NCI-H524 treated with DMSO at 0.1 percent for 48 hours (cell line): Measurements from ENCODE around the gene TWIST2.

ENCODE experiments used
- DNase-seq: peaks from one replicate; lab custom pipeline; 2025; lab: John Stamatoyannopoulos, UW

Gene TWIST2

DNA sequence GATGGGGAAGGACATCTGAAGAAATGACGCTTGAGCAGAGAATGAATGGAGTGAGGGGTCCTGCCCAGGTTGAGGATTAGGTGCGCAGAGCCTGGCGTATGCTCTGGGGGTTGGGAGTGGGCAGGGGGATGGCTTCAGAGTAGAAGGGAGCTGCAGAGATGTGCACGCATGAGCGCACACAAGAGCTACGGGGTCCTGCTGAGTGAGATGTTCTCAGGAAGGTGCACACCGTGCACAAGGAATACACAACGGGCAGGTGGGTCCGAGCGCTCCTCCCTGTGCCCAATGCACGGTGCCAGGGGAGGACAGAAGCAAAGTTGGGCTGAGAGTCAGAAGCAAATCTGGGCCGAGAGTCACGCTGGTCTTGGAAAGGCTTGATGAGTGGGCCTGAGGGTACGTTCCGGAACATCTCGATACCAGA lies 25.5 kb downstream of the TWIST2 start:
- DNase-seq: no peak

- no peak for DNase-seq
Measured at GRCh38 chr2:238873841-238874240, 26.0 kb downstream of the TWIST2 start.

DNA sequence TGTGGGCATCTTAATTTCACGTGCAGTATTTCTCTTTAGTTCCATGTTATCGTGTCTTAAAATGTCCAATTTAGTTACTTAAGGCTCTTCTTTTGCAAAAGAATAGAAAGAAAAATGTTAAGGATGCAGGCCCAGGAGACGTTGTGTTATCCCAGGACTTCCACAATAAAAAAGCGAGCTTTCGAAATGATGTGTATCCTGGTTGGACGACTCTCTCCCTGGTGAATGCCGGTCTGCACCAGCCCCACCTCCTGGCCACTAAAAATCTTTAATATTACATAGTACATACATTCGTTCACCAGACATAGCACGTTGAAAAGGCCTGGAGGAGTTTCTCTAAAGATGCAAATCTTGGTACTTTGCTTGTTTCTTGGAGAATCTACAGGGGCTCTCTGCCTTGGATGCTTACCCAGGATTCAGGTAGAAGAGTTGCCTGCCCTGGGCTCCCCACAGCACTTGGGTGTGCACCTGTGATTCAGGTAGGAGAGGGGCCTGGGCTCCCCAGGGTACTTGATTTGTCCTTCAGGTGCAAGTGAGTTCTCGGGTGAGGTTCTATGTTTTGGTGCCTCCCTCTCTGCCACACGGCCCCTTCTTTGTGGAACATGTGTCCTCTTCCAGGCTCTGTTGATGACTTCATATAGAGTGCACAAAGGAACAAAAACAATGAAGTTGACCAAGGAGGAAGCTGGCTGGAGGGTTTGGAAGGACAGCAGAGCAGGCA lies 26.6 kb downstream of the TWIST2 start:
- DNase-seq: no peak

DNA sequence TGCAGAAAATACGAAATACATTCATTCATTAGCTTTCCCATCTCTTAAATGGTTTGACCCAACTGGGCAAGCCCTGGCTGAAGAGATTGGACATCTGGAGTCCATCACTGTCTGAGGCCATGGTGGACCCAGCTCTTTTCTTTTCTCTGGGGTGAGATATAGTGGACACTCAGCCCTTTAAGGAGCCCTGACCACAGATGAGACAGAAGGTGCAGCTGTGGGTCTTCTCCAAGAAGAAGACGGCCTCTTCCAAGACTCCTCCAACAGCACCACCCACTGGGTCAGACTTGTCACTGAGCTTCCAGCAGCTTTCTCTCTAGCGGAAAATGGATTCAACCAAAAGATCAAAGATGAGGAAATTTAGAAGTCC lies 27.2 kb downstream of the TWIST2 start:
- DNase-seq: no peak

GRCh38 chr2:238875471-238876231 lies 27.8 kb downstream of the TWIST2 start:
- DNase-seq: no peak

DNA sequence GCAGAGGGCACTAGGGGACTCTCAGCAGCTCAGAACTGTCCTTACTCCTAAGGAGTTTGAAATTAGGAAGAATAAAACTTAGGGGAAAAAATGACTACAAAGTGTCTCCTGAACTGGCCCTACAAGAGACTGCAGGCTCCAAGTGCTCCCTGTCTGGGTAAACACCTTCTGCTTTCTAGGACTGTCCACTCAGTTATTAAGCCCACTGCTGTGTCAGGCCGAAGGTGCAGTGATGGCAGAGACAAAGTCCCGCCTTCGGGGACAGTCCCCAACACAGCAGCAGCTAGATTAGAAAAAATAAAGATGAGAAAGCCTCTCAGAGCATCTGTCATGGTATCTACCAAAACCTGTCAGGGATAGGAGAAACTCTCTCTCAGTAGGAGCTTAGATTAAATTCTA lies 28.3 kb downstream of the TWIST2 start:
- DNase-seq: no peak

DNA sequence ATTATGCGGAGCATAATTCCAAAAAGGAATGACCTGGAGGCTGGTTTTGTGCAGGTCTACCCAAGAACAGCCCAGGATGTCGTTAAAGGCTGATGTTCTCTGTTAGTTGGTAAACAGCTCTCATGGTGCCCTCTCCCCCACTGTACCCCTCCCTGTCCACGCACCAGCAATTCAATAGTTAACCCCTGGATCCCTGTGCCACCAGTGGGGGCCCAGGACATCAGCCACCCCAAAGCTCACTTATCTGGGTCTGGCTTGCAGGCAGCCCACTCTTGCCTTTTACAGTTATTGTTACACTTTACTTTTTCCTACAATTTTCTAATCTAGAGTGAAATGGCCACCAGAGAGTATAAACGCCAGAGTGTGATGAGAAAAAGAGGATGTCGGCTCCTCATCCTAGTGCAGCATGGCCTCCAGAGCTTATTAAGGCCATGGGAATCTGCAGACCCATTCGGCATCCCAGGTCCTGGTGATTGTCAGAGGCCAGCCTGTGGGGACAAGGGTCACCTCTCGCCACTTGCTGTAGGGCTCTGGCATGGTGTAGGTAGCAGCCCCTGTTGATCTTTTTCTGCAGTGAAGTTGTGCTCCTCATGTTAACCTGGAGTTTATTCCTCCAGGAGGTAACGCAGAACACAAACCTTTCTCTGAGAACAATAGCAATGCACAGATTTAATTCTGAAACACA lies 30.3 kb downstream of the TWIST2 start:
- no peak for DNase-seq

DNA sequence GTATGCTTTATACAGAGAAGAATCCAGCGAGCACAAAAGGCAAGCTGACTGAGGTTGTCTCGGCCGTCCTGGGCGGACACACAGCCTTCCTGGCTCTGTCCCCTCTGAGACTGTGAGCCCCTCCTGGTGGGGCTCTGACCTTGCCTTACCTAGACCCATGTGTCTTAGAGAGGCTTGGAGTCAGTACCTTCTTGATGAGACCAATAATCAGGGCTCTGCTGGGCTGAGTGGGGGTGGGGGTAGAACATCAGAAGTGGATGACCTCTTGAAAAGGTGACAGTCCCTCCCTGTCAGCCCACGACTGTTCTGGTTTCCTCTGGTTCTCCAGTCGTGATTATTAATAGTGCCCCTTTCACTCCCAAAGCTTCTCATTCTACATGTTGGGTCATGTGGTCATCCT lies 31.2 kb downstream of the TWIST2 start:
- DNase-seq: no peak

DNA sequence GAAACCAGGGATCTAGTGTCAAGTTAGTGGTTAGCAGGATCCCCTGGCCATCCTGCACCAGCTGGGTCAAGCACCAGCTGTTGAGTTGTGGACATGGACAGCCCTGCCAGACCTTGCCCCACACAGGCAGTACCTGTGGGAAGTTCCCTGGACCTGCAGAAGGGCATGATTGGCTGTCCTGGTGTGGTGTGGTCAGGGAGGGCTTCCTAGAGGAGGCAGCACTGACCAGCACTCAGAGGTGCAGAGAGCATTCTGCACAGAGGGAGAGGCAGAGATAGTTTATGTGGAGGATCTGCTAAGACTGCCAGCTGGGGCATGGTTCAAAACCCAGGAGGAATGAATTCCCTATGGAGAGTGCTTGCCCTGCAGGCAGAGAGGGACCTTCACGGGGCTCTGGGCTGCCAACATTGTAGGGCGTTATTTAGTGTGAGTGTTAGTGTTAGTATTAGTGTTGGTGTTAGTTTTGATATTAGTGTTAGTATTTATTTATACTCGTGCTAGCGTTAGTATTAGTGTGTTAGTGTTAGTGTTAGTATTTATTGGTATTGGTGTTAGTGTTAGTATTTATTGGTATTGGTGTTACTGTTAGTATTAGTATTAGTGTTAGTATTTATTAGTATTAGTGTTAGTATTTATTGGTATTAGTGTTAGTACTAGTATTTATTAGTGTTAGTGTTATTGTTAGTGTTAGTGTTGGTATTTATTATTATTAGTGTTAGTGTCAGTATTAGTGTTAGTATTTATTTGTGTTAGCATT lies 31.9 kb downstream of the TWIST2 start:
- no peak for DNase-seq

DNA sequence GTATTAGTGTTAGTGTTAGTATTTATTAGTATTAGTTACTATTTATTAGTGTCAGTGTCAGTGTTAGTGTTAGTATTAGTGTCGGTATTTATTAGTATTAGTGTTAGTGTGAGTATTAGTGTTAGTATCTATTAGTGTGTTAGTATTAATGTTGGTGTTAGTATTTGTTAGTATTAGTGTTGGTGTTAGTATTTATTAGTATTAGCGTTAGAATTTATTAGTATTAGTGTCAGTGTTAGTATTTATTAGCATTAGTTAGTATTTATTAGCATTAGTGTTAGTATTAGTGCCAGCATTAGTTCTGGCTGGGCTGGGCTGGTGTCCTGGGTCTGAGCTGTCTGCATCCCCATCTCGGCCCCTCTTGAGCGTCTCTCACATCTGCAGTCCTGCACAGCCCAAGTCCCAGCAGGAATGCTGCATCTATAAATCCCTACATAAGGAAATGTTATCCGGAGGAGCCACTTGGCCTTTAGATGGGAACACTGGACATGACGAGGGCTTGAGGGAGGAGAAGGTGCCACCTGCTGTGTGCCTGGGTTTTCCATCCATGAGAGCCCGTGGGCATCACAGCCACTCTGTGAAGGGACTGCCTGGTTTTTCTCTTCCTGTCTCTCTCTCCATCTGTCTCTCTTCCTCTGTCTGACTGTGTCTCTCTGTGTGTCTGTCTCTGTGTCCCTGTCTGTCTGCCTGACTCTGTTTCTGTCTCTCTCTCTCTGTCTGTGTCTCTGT lies 33.6 kb downstream of the TWIST2 start:
- no peak for DNase-seq

GRCh38 chr2:238882082-238882755 lies 34.3 kb downstream of the TWIST2 start:
- DNase-seq: no peak

GRCh38 chr2:238883421-238883901 lies 35.6 kb downstream of the TWIST2 start:
- DNase-seq: no peak

- DNase-seq: no peak
Measured at GRCh38 chr2:238884122-238884811, 36.4 kb downstream of the TWIST2 start.

DNA sequence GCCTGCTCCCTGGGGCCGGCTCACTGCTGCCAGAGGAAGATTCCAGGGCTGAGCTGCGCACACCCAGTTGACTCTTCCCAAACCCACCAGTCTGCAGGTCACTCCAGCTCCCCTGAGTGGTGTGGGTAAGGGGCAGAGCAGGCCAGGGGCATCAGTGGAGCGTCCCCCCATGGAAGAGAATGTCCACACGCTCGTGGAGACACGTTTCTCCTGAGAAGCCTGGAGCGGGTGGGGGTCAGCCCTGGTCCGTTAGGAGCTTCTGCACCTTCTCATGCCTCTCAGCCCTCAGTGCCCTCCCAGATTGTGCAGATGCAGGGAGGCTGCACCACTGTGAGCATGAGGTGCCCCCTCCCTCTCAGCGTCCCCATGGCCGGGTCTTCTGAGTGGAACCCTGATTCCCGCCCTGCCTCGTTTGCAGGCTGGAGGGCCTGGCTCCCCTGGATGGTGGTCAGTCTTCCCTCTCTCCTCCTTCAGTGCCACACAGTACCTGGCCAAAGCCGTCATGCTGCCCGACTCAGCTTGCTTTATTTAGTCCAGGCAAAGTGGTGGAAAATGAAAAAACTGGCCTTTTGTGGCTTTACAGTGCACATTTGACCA lies 37.0 kb downstream of the TWIST2 start:
- DNase-seq: no peak

- no peak for DNase-seq
Measured at GRCh38 chr2:238886453-238887094, 38.7 kb downstream of the TWIST2 start.

DNA sequence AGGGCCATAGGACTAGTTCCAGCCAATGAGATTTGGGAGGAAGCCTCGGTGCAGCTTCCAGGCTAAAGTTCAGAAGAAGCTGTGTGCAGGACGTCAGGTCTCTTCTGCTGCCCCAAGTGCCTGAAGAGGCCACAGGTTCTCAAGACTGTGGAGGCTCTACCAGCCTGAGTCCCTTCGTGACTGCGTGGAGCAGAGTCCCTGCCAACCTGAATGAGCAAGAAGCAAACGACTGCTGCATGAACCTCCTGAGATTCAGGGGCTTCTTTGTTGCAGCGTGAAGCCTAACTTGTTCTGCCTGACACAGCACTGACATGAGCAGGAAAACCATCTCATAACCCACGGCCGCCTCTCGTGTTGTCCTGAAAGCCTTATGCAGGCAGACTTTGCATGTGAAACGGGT lies 39.7 kb downstream of the TWIST2 start:
- no peak for DNase-seq

- no peak for DNase-seq
Measured at GRCh38 chr2:238888781-238889180, 40.9 kb downstream of the TWIST2 start.

GRCh38 chr2:238890131-238890530 lies 42.2 kb downstream of the TWIST2 start:
- DNase-seq: no peak
